Hematopoietic multipotent progenitor cell treated with erythropoietin and hydrocortisone succinate and interleukin-3 and kit ligand, for 17 days (in vitro differentiated cells): ENCODE data around the gene FGFR3.
"Not testable (repeated sequence)": the region's sequence is repeated elsewhere in the genome, so short reads cannot be mapped to it uniquely, and the experiment has no call there.

Source experiments
- DNase-seq: peaks from one replicate; pipeline ENCODE4 v3.0.0-alpha.2; 2015; ENCODE audit warnings: low spot score

FGFR3 gene

GRCh38 chr4:1842339-1842895 lies 49.3 kb downstream of the FGFR3 start:
- no peak for DNase-seq

DNA sequence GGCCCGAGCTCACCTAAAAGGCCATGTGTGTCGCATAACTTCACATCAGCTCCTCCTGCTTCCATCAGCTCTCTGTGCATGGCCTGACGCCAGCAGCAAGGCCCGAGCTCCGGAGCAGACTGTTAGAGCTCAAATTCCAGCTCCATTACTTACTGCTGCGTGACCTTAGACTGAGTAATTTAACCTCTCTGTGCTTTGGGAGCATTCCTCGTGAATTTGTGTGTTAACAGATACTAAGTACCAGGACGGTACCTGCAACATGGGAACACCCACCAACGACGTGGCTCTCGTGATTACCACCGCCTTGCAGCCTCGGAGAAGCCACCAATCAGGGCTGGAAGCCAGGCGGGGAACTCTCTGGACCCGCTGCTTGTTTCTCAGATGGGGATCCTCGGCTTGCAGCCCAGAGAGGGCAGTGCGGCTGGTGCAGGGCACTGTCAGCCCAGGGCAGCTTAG lies 49.9 kb downstream of the FGFR3 start:
- no peak for DNase-seq

- DNase-seq: no peak
These were observed 50.8 kb downstream of the FGFR3 start for GRCh38 chr4:1843852-1844251.

DNA sequence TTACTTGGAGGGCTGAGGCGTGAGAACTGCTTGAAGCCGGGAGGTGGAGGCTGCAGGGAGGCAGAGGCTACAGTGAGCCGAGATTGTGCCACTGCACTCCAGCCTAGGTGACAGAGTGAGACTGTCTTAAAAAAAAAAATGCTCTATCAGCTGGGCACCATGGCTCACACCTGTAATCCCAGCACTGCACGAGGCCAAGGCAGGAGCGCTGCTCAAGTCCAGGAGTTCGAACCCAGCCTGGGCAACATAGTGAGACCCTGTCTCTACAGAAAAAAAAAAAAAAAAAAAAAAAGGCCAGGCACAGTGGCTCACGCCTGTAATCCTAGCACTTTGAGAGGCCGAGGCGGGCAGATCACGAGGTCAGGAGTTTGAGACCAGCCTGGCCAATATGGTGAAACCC lies 51.5 kb downstream of the FGFR3 start:
- not testable (repeated sequence) for DNase-seq

- no peak for DNase-seq
These were observed 53.5 kb downstream of the FGFR3 start for GRCh38 chr4:1846580-1846979.

- no peak for DNase-seq
These were observed 57.2 kb downstream of the FGFR3 start for GRCh38 chr4:1850276-1850675.

GRCh38 chr4:1851160-1851559 lies 58.1 kb downstream of the FGFR3 start:
- DNase-seq: no peak

DNA sequence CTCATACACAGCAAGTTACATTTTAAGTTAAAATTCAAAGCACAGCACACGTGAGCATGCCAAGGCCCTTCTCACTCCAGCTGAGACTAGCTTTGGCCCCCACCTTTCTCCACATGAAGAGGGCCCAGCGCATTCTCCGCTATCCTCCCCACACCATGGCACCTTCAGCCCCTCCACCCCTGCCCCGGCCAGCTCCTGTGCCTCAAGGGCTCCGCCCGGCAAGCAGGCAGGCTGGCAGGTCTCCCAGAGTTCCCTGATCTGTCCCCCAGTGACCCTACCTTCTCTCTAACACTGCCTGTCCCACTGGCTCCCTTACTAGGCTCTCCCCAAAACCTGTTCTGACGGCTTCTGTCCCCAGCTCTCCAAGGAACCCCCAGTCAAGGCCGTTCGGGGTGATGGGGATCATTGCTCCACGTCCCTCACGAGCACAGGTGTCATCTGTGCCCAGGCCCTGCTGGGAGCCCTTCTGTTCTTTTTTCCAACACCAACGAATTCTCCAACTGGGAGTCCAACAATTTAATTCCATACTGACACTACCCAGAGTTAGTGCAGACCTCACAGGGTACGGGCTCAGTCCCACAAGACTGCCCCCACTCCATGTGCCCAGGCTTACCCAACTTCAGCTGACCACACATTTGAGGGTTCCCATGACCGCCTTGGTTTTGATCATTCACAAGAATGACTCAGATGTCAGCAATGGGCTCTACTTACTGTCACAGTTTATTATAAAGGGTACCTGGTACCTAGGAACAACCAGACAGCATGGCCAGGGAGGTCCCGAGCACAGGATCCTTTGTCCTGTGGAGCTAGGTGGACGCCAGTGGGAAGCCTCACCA lies 58.7 kb downstream of the FGFR3 start:
- no peak for DNase-seq

GRCh38 chr4:1852904-1853623 lies 60.0 kb downstream of the FGFR3 start:
- no peak for DNase-seq

DNA sequence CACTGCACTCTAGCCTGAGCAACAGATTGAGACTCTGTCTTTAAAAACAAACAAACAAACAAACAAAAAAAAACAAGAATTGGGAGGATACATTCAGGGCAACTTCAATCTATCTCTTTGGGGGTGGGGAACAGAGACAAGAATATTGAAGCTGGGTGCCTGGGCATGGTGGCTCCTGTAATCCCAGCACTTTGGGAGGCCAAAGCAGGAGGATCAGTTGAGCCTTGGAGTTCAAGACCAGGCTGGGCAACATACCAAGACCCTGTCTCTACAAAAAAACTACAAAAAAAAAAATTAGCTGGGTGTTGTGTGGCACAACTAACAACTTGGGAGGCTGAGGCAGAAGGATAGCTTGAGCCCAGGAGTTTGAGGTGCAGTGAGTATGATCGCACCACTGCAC lies 61.7 kb downstream of the FGFR3 start:
- no peak for DNase-seq

GRCh38 chr4:1855333-1856070 lies 62.4 kb downstream of the FGFR3 start:
- no peak for DNase-seq

GRCh38 chr4:1856071-1856942 lies 63.2 kb downstream of the FGFR3 start, which contains the start of gene LETM1:
LETM1 (minus strand) TSS chr4:1856156; CDS start chr4:1855950, 206 bp downstream.
- peak; percentile 87 for DNase-seq

GRCh38 chr4:1856943-1857699 lies 64.0 kb downstream of the FGFR3 start:
- DNase-seq: no peak

DNA sequence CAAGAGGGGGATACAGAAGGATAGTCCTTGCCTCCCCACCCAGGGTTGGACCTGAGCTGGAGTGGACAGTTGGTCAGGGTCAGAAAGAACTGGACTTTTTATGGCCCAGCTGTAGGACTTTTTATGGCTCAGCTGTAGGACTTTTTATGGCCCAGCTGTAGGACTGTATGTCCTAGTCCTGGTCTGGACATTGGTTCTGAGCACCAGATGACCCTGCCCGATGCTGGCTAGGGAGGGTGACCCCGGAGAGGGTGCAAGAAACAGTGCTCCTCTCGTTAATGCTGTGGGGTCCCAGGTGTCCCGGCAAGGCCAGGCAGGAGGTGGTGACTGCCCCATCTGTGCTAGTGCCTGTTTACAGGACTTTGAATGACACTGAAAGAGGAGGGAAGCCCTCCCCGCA lies 64.8 kb downstream of the FGFR3 start:
- no peak for DNase-seq
